Measurements from ENCODE around the gene HCAR2. TPM values are rescaled to one million over a fixed set of nuclear protein-coding genes. Genes with fewer than 3 reads are reported as not detected.
"Not testable (repeated sequence)": the region's sequence is repeated elsewhere in the genome, so short reads cannot be mapped to it uniquely, and the experiment has no call there.

The HCAR2 gene
- not detected for polyA plus RNA-seq (2013, experiment 1 of 2; ENCODE audit: insufficient read length)
- not detected for polyA plus RNA-seq (2013, experiment 2 of 2; ENCODE audit: insufficient read length)

- not testable (repeated sequence) for DNase-seq
Observed at GRCh38 chr12:122702890-122703611, at the start of gene HCAR2. Gene HCAR2, minus strand, starts transcription at chr12:122703357. Its CDS starts 74 bp downstream, at chr12:122703283.

GRCh38 chr12:122752464-122753318 is 49.5 kb upstream of the HCAR2 start, which contains the start of gene DENR:
Gene DENR, plus strand, starts transcription at chr12:122752824. Its CDS starts 878 bp downstream, at chr12:122753702.
- DNase-seq = peak; percentile 94

GRCh38 chr12:122750781-122751515 is 47.8 kb upstream of the HCAR2 start:
- DNase-seq = not testable (repeated sequence)

- DNase-seq = peak; percentile 14
Observed at GRCh38 chr12:122749569-122750332, 46.6 kb upstream of the HCAR2 start.

- DNase-seq = no peak
Observed at GRCh38 chr12:122747224-122748135, 44.3 kb upstream of the HCAR2 start.

- no peak for DNase-seq
Observed at GRCh38 chr12:122743895-122744525, 40.9 kb upstream of the HCAR2 start.

GRCh38 chr12:122740351-122740750 is 37.2 kb upstream of the HCAR2 start:
- DNase-seq = no peak

- DNase-seq = no peak
Observed at GRCh38 chr12:122738571-122738970, 35.4 kb upstream of the HCAR2 start.

GRCh38 chr12:122732611-122733010 is 29.5 kb upstream of the HCAR2 start:
- DNase-seq = no peak

- DNase-seq = no peak
Observed at GRCh38 chr12:122732170-122732569, 29.0 kb upstream of the HCAR2 start.

GRCh38 chr12:122730215-122731014 is 27.3 kb upstream of the HCAR2 start, which contains the start of gene HCAR1:
Gene HCAR1, minus strand, starts transcription at chr12:122730844. Its CDS starts 505 bp downstream, at chr12:122730339.
- peak; percentile 36 for DNase-seq

- DNase-seq = no peak
Observed at GRCh38 chr12:122729583-122730214, 26.5 kb upstream of the HCAR2 start.

GRCh38 chr12:122726080-122726558 is 23.0 kb upstream of the HCAR2 start:
- DNase-seq = no peak

- DNase-seq = no peak
Observed at GRCh38 chr12:122725452-122726079, 22.4 kb upstream of the HCAR2 start.

- DNase-seq = no peak
Observed at GRCh38 chr12:122724641-122725243, 21.6 kb upstream of the HCAR2 start.

GRCh38 chr12:122722387-122722786 is 19.2 kb upstream of the HCAR2 start:
- DNase-seq = no peak

GRCh38 chr12:122721057-122721545 is 17.9 kb upstream of the HCAR2 start:
- peak; percentile 38 for DNase-seq

Data from fibroblast of skin of back (primary cell).